IPS-NIHi7 (cell line): ENCODE data around the gene HCST.
"Not testable (repeated sequence)": the region's sequence is repeated elsewhere in the genome, so short reads cannot be mapped to it uniquely, and the experiment has no call there.

Experiments
- DNase-seq: peaks from one replicate; pipeline ENCODE4 v3.0.0; 2012; ENCODE audit warnings: mixed read lengths; ENCODE audit errors: extremely low spot score

Gene HCST

GRCh38 chr19:35879770-35880317 lies 22.5 kb upstream of the HCST start:
- peak; percentile 95 for DNase-seq

- peak; percentile 57 for DNase-seq
Observed at GRCh38 chr19:35882114-35882832, 20.1 kb upstream of the HCST start.

GRCh38 chr19:35883882-35884281 lies 18.4 kb upstream of the HCST start:
- DNase-seq = no peak

GRCh38 chr19:35885225-35885738 lies 17.0 kb upstream of the HCST start:
- DNase-seq = no peak

- no peak for DNase-seq
Observed at GRCh38 chr19:35885904-35886303, 16.4 kb upstream of the HCST start.

- DNase-seq = no peak
Observed at GRCh38 chr19:35887197-35887596, 15.1 kb upstream of the HCST start.

- DNase-seq = no peak
Observed at GRCh38 chr19:35888398-35888797, 13.9 kb upstream of the HCST start.

GRCh38 chr19:35889370-35890112 lies 12.8 kb upstream of the HCST start:
- no peak for DNase-seq

GRCh38 chr19:35890113-35890650 lies 12.1 kb upstream of the HCST start:
- DNase-seq = no peak

- DNase-seq = not testable (repeated sequence)
Observed at GRCh38 chr19:35891819-35892218, 10.5 kb upstream of the HCST start.

GRCh38 chr19:35894342-35894741 lies 8.0 kb upstream of the HCST start:
- no peak for DNase-seq

GRCh38 chr19:35895911-35896642 lies 6.3 kb upstream of the HCST start:
- no peak for DNase-seq

- DNase-seq = no peak
Observed at GRCh38 chr19:35896643-35897040, 5.7 kb upstream of the HCST start.

- no peak for DNase-seq
Observed at GRCh38 chr19:35897706-35898451, 4.5 kb upstream of the HCST start.

- DNase-seq = no peak
Observed at GRCh38 chr19:35898499-35898809, 3.9 kb upstream of the HCST start.

GRCh38 chr19:35899547-35900214 lies 2.6 kb upstream of the HCST start:
- DNase-seq = peak; percentile 82

- DNase-seq = no peak
Observed at GRCh38 chr19:35901055-35901644, 1.2 kb upstream of the HCST start.

- no peak for DNase-seq
Observed at GRCh38 chr19:35902870-35903475, 644 bp downstream of the HCST start.

GRCh38 chr19:35903550-35904179 lies 1.3 kb downstream of the HCST start:
- DNase-seq = peak; percentile 80
